Dedifferentiated amniotic fluid mesenchymal stem cell (primary cell): ENCODE results near the gene RAD23A.
A peak's percentile ranks its signal among the peaks of the same experiment; 100 is the strongest.
"Not testable (repeated sequence)": the region's sequence is repeated elsewhere in the genome, so short reads cannot be mapped to it uniquely, and the experiment has no call there.

Source experiments
- DNase-seq: peaks from one replicate; pipeline ENCODE4 v3.0.0-alpha.2; 2016; ENCODE audit errors: extremely low spot score

RAD23A gene

GRCh38 chr19:12955575-12955974 lies 9.9 kb downstream of the RAD23A start:
- not testable (repeated sequence) for DNase-seq

GRCh38 chr19:12955996-12956395 lies 10.3 kb downstream of the RAD23A start:
- no peak for DNase-seq

- peak; percentile 50 for DNase-seq
Measured at GRCh38 chr19:12956446-12957388, 11.1 kb downstream of the RAD23A start, which contains the start of gene GADD45GIP1. TSS of gene GADD45GIP1 (minus strand) at chr19:12957223. CDS start at chr19:12957212, 11 bp downstream.

GRCh38 chr19:12957389-12957952 lies 11.8 kb downstream of the RAD23A start:
- DNase-seq, result not testable (repeated sequence)

- DNase-seq, result no peak
Measured at GRCh38 chr19:12959481-12959880, 13.8 kb downstream of the RAD23A start.

- peak; percentile 40 for DNase-seq
Measured at GRCh38 chr19:12965017-12965811, 19.6 kb downstream of the RAD23A start.

GRCh38 chr19:12965812-12966135 lies 20.1 kb downstream of the RAD23A start:
- no peak for DNase-seq

GRCh38 chr19:12967907-12968306 lies 22.2 kb downstream of the RAD23A start:
- no peak for DNase-seq

- no peak for DNase-seq
Measured at GRCh38 chr19:12969292-12969988, 23.8 kb downstream of the RAD23A start, which contains the start of gene DAND5. TSS of gene DAND5 (plus strand) at chr19:12969576. CDS start at chr19:12969661, 85 bp downstream.

- DNase-seq, result no peak
Measured at GRCh38 chr19:12970070-12970820, 24.6 kb downstream of the RAD23A start.

GRCh38 chr19:12973236-12973635 lies 27.6 kb downstream of the RAD23A start:
- DNase-seq, result no peak

GRCh38 chr19:12974301-12975220 lies 28.9 kb downstream of the RAD23A start:
- DNase-seq, result no peak

- DNase-seq, result no peak
Measured at GRCh38 chr19:12975221-12975741, 29.6 kb downstream of the RAD23A start.

- not testable (repeated sequence) for DNase-seq
Measured at GRCh38 chr19:12976109-12976508, 30.4 kb downstream of the RAD23A start.

GRCh38 chr19:12979974-12980373 lies 34.3 kb downstream of the RAD23A start:
- no peak for DNase-seq

- no peak for DNase-seq
Measured at GRCh38 chr19:12982648-12983047, 37.0 kb downstream of the RAD23A start.

- no peak for DNase-seq
Measured at GRCh38 chr19:12983091-12983490, 37.4 kb downstream of the RAD23A start.

GRCh38 chr19:12983542-12984142 lies 38.0 kb downstream of the RAD23A start:
- DNase-seq, result peak; percentile 45

GRCh38 chr19:12984143-12984627 lies 38.5 kb downstream of the RAD23A start:
- DNase-seq, result no peak
